HS-5 (cell line): ENCODE measurements around the gene RAB40B.
A peak's percentile ranks its signal among the peaks of the same experiment; 100 is the strongest.
"Not testable (repeated sequence)": the region's sequence is repeated elsewhere in the genome, so short reads cannot be mapped to it uniquely, and the experiment has no call there.

Experiments
- DNase-seq: peaks from one replicate; pipeline ENCODE4 v3.0.0-alpha.2; 2012; ENCODE audit warnings: low read depth

Gene RAB40B

GRCh38 chr17:82698065-82698973 lies at the start of gene RAB40B:
TSS of gene RAB40B (minus strand) at chr17:82698698. CDS start at chr17:82698596, 102 bp downstream.
- DNase-seq: peak; percentile 90

- DNase-seq: no peak
Measured at GRCh38 chr17:82745524-82745923, 47.0 kb upstream of the RAB40B start.

- DNase-seq: not testable (repeated sequence)
Measured at GRCh38 chr17:82744736-82745135, 46.2 kb upstream of the RAB40B start.

GRCh38 chr17:82743344-82744219 lies 45.1 kb upstream of the RAB40B start:
- DNase-seq: no peak

GRCh38 chr17:82740906-82741759 lies 42.6 kb upstream of the RAB40B start:
- DNase-seq: no peak

- DNase-seq: no peak
Measured at GRCh38 chr17:82737967-82738877, 39.7 kb upstream of the RAB40B start.

- DNase-seq: no peak
Measured at GRCh38 chr17:82736511-82737185, 38.1 kb upstream of the RAB40B start.

GRCh38 chr17:82734987-82735866 lies 36.7 kb upstream of the RAB40B start, which contains the start of gene FN3K:
TSS of gene FN3K (plus strand) at chr17:82735615. CDS start at chr17:82735637, 22 bp downstream.
- no peak for DNase-seq

GRCh38 chr17:82732118-82732743 lies 33.7 kb upstream of the RAB40B start:
- DNase-seq: no peak

- DNase-seq: no peak
Measured at GRCh38 chr17:82729479-82730260, 31.2 kb upstream of the RAB40B start.

- no peak for DNase-seq
Measured at GRCh38 chr17:82726427-82726826, 27.9 kb upstream of the RAB40B start.

- DNase-seq: no peak
Measured at GRCh38 chr17:82723169-82723807, 24.8 kb upstream of the RAB40B start.

GRCh38 chr17:82722341-82723013 lies 24.0 kb upstream of the RAB40B start:
- DNase-seq: no peak

- DNase-seq: no peak
Measured at GRCh38 chr17:82720204-82720603, 21.7 kb upstream of the RAB40B start.

- no peak for DNase-seq
Measured at GRCh38 chr17:82718986-82719685, 20.6 kb upstream of the RAB40B start.
